Neural cell (in vitro differentiated cells): Measurements from ENCODE around the gene HS1BP3. TPM values are rescaled to one million over a fixed set of nuclear protein-coding genes. Genes with fewer than 3 reads are reported as not detected.

Source experiments
- H2AFZ ChIP-seq: fragments of 200-600, 300-800 bp; sonication (generic), shearing (Covaris generic); 2 replicates; pipeline ENCODE4 v1.6.0; 2014; ENCODE audit warnings: low read depth, mild to moderate bottlenecking, antibody characterized with exemption, low read length, moderate library complexity
- H3F3A ChIP-seq: fragments of 200-600 bp; shearing (Covaris generic); 2 replicates; pipeline ENCODE4 v1.6.1; 2016; ENCODE audit warnings: mild to moderate bottlenecking, moderate library complexity, mixed read lengths, antibody characterized with exemption, low read length; ENCODE audit not compliant: insufficient read depth, poor library complexity, severe bottlenecking
- H3K27ac ChIP-seq: fragments of 200-600, 300-800 bp; sonication (generic), shearing (Covaris generic); 2 replicates; pipeline ENCODE4 v1.5.1; 2014; ENCODE audit warnings: mild to moderate bottlenecking, low read length, moderate library complexity
- H3K27me3 ChIP-seq: fragments of 300-800, 200-600 bp; sonication (generic), shearing (Covaris generic); 2 replicates; pipeline ENCODE4 v1.6.0; 2014; ENCODE audit warnings: mild to moderate bottlenecking, low read depth, low read length, moderate library complexity; ENCODE audit not compliant: insufficient read depth
- H3K36me3 ChIP-seq: fragments of 300-800, 200-600 bp; sonication (generic), shearing (Covaris generic); 2 replicates; pipeline ENCODE4 v1.5.1; 2014; ENCODE audit warnings: mild to moderate bottlenecking, antibody characterized with exemption, low read length, moderate library complexity; ENCODE audit not compliant: insufficient read depth
- H3K4me2 ChIP-seq: fragments of 300-800, 200-600 bp; sonication (generic), shearing (Covaris generic); 2 replicates; pipeline ENCODE4 v1.6.0; 2014; ENCODE audit warnings: mild to moderate bottlenecking, low read length
- H3K4me3 ChIP-seq: fragments of 300-800, 200-600 bp; sonication (generic), shearing (Covaris generic); 2 replicates; pipeline ENCODE4 v1.5.1; 2014; ENCODE audit warnings: mild to moderate bottlenecking, low read length, moderate library complexity
- H3K79me2 ChIP-seq: fragments of 200-600 bp; shearing (Covaris generic); replicated peaks from 2 replicates; pipeline ENCODE4 v1.6.0; 2014; ENCODE audit warnings: mild to moderate bottlenecking, low read length, moderate library complexity; ENCODE audit not compliant: insufficient read depth
- H3K9ac ChIP-seq: fragments of 300-800, 200-600 bp; sonication (generic), shearing (Covaris generic); 2 replicates; pipeline ENCODE4 v1.6.1; 2016; ENCODE audit warnings: mild to moderate bottlenecking, low read length, mixed read lengths
- H3K9me2 ChIP-seq: fragments of 200-600 bp; shearing (Covaris generic); 2 replicates; pipeline ENCODE4 v1.6.1; 2016; ENCODE audit warnings: mild to moderate bottlenecking, low read length, mixed read lengths; ENCODE audit not compliant: insufficient read depth
- H3K9me3 ChIP-seq: fragments of 200-600, 300-800 bp; sonication (generic), shearing (Covaris generic); 2 replicates; pipeline ENCODE4 v1.6.1; 2016; ENCODE audit warnings: mild to moderate bottlenecking, mixed run types, low read length, moderate library complexity, mixed read lengths
- H4K20me1 ChIP-seq: fragments of 200-600 bp; shearing (Covaris generic); 2 replicates; pipeline ENCODE4 v1.6.1; 2016; ENCODE audit warnings: mild to moderate bottlenecking, mixed run types; ENCODE audit not compliant: insufficient read depth
- CTCF ChIP-seq: fragments of 450-650 bp; IDR thresholded peaks from 2 replicates; pipeline ENCODE4 v1.5.1; 2014; ENCODE audit warnings: antibody characterized with exemption, mild to moderate bottlenecking, moderate library complexity; ENCODE audit not compliant: poor library complexity, severe bottlenecking
- EP300 ChIP-seq: fragments of 450-650 bp; conservative IDR thresholded peaks from 2 replicates; pipeline ENCODE4 v1.6.1; 2014; ENCODE audit warnings: antibody characterized with exemption, mild to moderate bottlenecking, moderate library complexity; ENCODE audit not compliant: poor library complexity, severe bottlenecking
- EZH2 ChIP-seq: fragments of 200-600, 300-800 bp; shearing (Covaris generic), sonication (generic); IDR thresholded peaks from 2 replicates; pipeline ENCODE4 v1.6.1; 2014; ENCODE audit warnings: antibody characterized with exemption, low read length, borderline replicate concordance, mild to moderate bottlenecking; ENCODE audit not compliant: insufficient read depth, poor library complexity, severe bottlenecking
- MXI1 ChIP-seq: fragments of 450-650 bp; conservative IDR thresholded peaks from 2 replicates; pipeline ENCODE4 v1.6.1; 2014; ENCODE audit warnings: antibody characterized with exemption, mild to moderate bottlenecking; ENCODE audit not compliant: poor library complexity, severe bottlenecking
- POLR2AphosphoS5 ChIP-seq: IDR thresholded peaks from 2 replicates; pipeline ENCODE4 v1.6.1; 2012
- RAD21 ChIP-seq: fragments of 450-650 bp; conservative IDR thresholded peaks from 2 replicates; pipeline ENCODE4 v1.6.1; 2014; ENCODE audit warnings: antibody characterized with exemption, mild to moderate bottlenecking, moderate library complexity
- REST ChIP-seq: IDR thresholded peaks from 2 replicates; pipeline ENCODE4 v1.6.1; 2012; ENCODE audit warnings: borderline replicate concordance
- SMC3 ChIP-seq: fragments of 450-650 bp; conservative IDR thresholded peaks from 2 replicates; pipeline ENCODE4 v1.6.1; 2014; ENCODE audit warnings: antibody characterized with exemption, mild to moderate bottlenecking, moderate library complexity; ENCODE audit not compliant: poor library complexity
- TAF1 ChIP-seq: IDR thresholded peaks from 2 replicates; pipeline ENCODE4 v1.6.1; 2012; ENCODE audit warnings: low read depth
- polyA plus RNA-seq: library from polyadenylated mRNA; depleted of rRNA; stranded (reverse); fragments of >200 nt; gene quantifications from 2 replicates; pipeline ENCODE4 v1.2.3, GENCODE V29; 2014

HS1BP3 gene
- polyA plus RNA-seq, 1 donor from 2014 or later, result 8.9 TPM

GRCh38 chr2:20638646-20639430, 12.1 kb downstream of the HS1BP3 start:
- no peak overlapping the region for H3K4me2 ChIP-seq
- no peaks in the 10 kb centered on the region for H3K9me2 ChIP-seq
- H3F3A ChIP-seq, result no peaks in the 10 kb centered on the region
- TF ChIP-seq MXI1, result no peak
- no peak for TF ChIP-seq POLR2AphosphoS5
- no peak overlapping the region for H3K4me3 ChIP-seq
- no peaks in the 10 kb centered on the region for H4K20me1 ChIP-seq
- H3K27ac ChIP-seq, result no peak overlapping the region
- no peaks in the 10 kb centered on the region for H3K79me2 ChIP-seq
- H3K27me3 ChIP-seq, result no peaks in the 10 kb centered on the region
- no peak overlapping the region for H2AFZ ChIP-seq
- H3K9ac ChIP-seq, result no peak overlapping the region
- H3K36me3 ChIP-seq, result no peaks in the 10 kb centered on the region
- H3K9me3 ChIP-seq, result no peaks in the 10 kb centered on the region

- Histone ChIP-seq H3K4me2 (no peak overlapping the region), H3K4me3 (no peak overlapping the region), H3K36me3 (no peaks in the 10 kb centered on the region), H3K27ac (no peak overlapping the region), H3K79me2 (no peaks in the 10 kb centered on the region), H4K20me1 (no peaks in the 10 kb centered on the region), H3K27me3 (no peaks in the 10 kb centered on the region), H3K9ac (no peak overlapping the region), H3K9me3 (no peaks in the 10 kb centered on the region), H3F3A (no peaks in the 10 kb centered on the region), H2AFZ (no peak overlapping the region), H3K9me2 (no peaks in the 10 kb centered on the region)
- TF ChIP-seq EP300 (no peak), SMC3 (no peak), POLR2AphosphoS5 (no peak), REST (no peak), RAD21 (no peak)
Observed at GRCh38 chr2:20638014-20638413, 12.9 kb downstream of the HS1BP3 start.

- no peaks in the 10 kb centered on the region for H3K79me2 ChIP-seq
- no peak overlapping the region for H3K9ac ChIP-seq
- no peaks in the 10 kb centered on the region for H4K20me1 ChIP-seq
- no peak for TF ChIP-seq SMC3
- TF ChIP-seq MXI1, result no peak
- no peak for TF ChIP-seq REST
- TF ChIP-seq POLR2AphosphoS5, result no peak
- TF ChIP-seq RAD21, result no peak
- TF ChIP-seq EP300, result no peak
- TF ChIP-seq CTCF, result no peak
- no peak for TF ChIP-seq TAF1
- no peak for TF ChIP-seq EZH2
- no peaks in the 10 kb centered on the region for H3K27me3 ChIP-seq
- H3F3A ChIP-seq, result no peaks in the 10 kb centered on the region
- H3K9me2 ChIP-seq, result no peaks in the 10 kb centered on the region
- H3K27ac ChIP-seq, result no peak overlapping the region
- H3K4me3 ChIP-seq, result no peak overlapping the region
- H3K4me2 ChIP-seq, result no peak overlapping the region
- H3K9me3 ChIP-seq, result no peaks in the 10 kb centered on the region
- H2AFZ ChIP-seq, result no peak overlapping the region
- H3K36me3 ChIP-seq, result no peaks in the 10 kb centered on the region
Observed at GRCh38 chr2:20637147-20637546, 13.8 kb downstream of the HS1BP3 start.
